ENCODE measurements around the gene DCAF11. TPM values are rescaled to one million over a fixed set of nuclear protein-coding genes. Genes with fewer than 3 reads are reported as not detected.
A peak's percentile ranks its signal among the peaks of the same experiment; 100 is the strongest.

The DCAF11 gene
- total and polyA plus RNA-seq, 2 of the 13 experiments (the other 11 are each of a cell fraction or from before 2014, with no cell fraction given), result 150 to 257 TPM

GRCh38 chr14:24067133-24068082 is 47.2 kb upstream of the DCAF11 start (continued):
- TF ChIP-seq ZBTB37 (CRISPR knock-in tag; IDR thresholded peaks at IDR 0.05), result no peak
- no peak for TF ChIP-seq NR1H2 (CRISPR knock-in tag; IDR thresholded peaks at IDR 0.05; ENCODE audit: borderline replicate concordance, low read depth)
- TF ChIP-seq ZFP82 (CRISPR knock-in tag; IDR thresholded peaks at IDR 0.05; ENCODE audit: borderline replicate concordance), result no peak
- no peak for TF ChIP-seq ZNF672 (CRISPR knock-in tag; IDR thresholded peaks at IDR 0.05)
- 0 out of 4 replicates have a peak, but pooled peaks of 1 of the 2 experiments have one; percentile 23 for TF ChIP-seq KLF16 (CRISPR knock-in tag; IDR thresholded peaks at IDR 0.05)
- TF ChIP-seq ZNF280D (CRISPR knock-in tag; IDR thresholded peaks at IDR 0.05), result peak; percentile 62; the same call in 1 of the 2 replicates
- TF ChIP-seq SMARCE1 (IDR thresholded peaks at IDR 0.05; ENCODE audit: borderline replicate concordance), result no peak
- TF ChIP-seq HIVEP1 (CRISPR knock-in tag; IDR thresholded peaks at IDR 0.05), result no peak
- peak; percentile 16; the same call in 1 of the 2 replicates for TF ChIP-seq ZNF331 (CRISPR knock-in tag; IDR thresholded peaks at IDR 0.05)
- no peak for TF ChIP-seq ZNF451 (CRISPR knock-in tag; IDR thresholded peaks at IDR 0.05)
- TF ChIP-seq POLR2AphosphoS2 (IDR thresholded peaks at IDR 0.05; ENCODE audit: low read depth, low read length), result no peak
- no peak for TF ChIP-seq CCAR2 (optimal IDR thresholded peaks at IDR 0.05; ENCODE audit: low read depth, low read length)
- 0 out of 2 replicates have a peak, but pooled peaks have one; percentile 35 for TF ChIP-seq FUBP1 (CRISPR knock-in tag; IDR thresholded peaks at IDR 0.05; ENCODE audit: borderline replicate concordance)
- 0 out of 2 replicates have a peak, but pooled peaks have one; percentile 64 for TF ChIP-seq WIZ (CRISPR knock-in tag; IDR thresholded peaks at IDR 0.05)
- TF ChIP-seq SUZ12 (IDR thresholded peaks at IDR 0.05; ENCODE audit: low read depth, low read length), result no peak
- TF ChIP-seq ZNF580 (CRISPR knock-in tag; IDR thresholded peaks at IDR 0.05; ENCODE audit: borderline replicate concordance, low read depth), result 0 out of 2 replicates have a peak, but pooled peaks have one; percentile 27
- no peak for TF ChIP-seq ZNF780A (CRISPR knock-in tag; IDR thresholded peaks at IDR 0.05)
- TF ChIP-seq ZNF251 (CRISPR knock-in tag; IDR thresholded peaks at IDR 0.05), result no peak
- TF ChIP-seq MATR3 (CRISPR knock-in tag; IDR thresholded peaks at IDR 0.05), result no peak
- peak; percentile 70; the same call in 1 of the 2 replicates for TF ChIP-seq ZNF784 (CRISPR knock-in tag; IDR thresholded peaks at IDR 0.05; ENCODE audit: borderline replicate concordance)
- TF ChIP-seq PLRG1 (conservative IDR thresholded peaks at IDR 0.05), result no peak
- no peak for TF ChIP-seq ISX (CRISPR knock-in tag; conservative IDR thresholded peaks at IDR 0.05)
